Loucy (cell line): ENCODE results near the gene SHD.

Experiments
- CTCF ChIP-seq: fragments of 200-600 bp; sonication (generic); conservative IDR thresholded peaks from 2 replicates; pipeline ENCODE4 v1.5.1; 2014; ENCODE audit warnings: mild to moderate bottlenecking, antibody characterized with exemption, low read length
- EZH2phosphoT487 ChIP-seq: fragments of 200-600 bp; IDR thresholded peaks from 2 replicates; pipeline ENCODE4 v1.6.1; 2018; ENCODE audit warnings: antibody characterized with exemption, mild to moderate bottlenecking, moderate library complexity, borderline replicate concordance

DNA sequence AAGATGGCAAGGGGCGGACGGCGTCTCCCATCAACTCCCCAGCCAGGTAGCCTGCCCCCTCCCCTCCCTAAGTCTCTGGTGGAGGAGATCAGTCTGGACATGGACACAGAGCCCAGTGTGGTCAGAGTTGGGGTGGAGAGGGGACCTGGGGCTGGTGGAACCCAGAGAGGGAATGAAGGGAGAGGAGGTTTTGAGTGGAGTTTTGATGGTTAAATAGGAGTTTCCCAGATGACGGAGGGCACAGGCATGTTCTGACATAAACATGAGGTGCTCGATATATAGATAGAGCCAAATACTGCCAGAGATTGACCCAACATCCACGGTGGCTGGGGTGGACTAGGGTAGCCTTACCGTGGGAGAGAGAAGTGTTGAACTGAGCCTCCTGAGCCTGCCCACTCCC is 39.4 kb downstream of the SHD start:
- TF ChIP-seq CTCF (no peak), EZH2phosphoT487 (no peak)
